ENCODE results near the gene CEPT1.

DNA sequence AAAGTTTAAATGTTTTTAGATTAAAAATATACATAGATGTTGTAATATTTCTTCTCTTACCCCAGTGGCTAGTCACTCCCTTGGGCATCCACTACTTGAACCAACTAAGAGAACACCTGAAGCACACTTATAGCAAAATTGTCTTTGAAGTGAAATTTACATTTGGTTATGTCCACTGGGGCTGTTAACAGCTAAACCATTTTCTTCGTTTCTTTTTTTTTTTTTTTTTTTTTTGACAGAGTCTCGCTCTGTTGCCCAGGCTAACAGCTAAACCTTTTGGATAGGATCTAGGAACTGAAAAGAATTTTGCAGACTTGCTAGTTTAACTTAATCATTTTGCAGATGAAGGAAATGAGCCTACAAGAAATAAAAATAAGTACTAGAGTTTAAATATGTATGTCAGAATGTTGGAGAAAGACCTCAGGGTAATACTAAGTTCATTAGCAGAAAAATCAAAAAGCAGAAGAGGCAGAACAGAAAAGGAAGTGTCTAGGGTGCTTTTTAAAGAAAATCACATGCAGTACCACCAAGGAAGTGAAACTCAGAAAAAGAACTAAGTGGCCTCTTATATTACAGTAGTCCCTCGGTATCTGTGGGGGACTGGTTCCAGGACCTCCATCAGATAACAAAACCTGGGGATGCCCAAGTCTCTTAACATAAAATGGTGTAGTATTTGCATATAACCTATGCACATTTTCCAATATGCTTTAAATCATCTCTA, 11.9 kb upstream of the CEPT1 start:
- TF ChIP-seq, protein P1, sequence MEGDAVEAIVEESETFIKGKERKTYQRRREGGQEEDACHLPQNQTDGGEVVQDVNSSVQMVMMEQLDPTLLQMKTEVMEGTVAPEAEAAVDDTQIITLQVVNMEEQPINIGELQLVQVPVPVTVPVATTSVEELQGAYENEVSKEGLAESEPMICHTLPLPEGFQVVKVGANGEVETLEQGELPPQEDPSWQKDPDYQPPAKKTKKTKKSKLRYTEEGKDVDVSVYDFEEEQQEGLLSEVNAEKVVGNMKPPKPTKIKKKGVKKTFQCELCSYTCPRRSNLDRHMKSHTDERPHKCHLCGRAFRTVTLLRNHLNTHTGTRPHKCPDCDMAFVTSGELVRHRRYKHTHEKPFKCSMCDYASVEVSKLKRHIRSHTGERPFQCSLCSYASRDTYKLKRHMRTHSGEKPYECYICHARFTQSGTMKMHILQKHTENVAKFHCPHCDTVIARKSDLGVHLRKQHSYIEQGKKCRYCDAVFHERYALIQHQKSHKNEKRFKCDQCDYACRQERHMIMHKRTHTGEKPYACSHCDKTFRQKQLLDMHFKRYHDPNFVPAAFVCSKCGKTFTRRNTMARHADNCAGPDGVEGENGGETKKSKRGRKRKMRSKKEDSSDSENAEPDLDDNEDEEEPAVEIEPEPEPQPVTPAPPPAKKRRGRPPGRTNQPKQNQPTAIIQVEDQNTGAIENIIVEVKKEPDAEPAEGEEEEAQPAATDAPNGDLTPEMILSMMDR (IDR thresholded peaks at IDR 0.05; ENCODE audit: poor library complexity) = no peak
- TF ChIP-seq EZH2 (IDR thresholded peaks at IDR 0.05; ENCODE audit: borderline replicate concordance) = no peak

All from hepatocyte (in vitro differentiated cells).